H1 (cell line): Measurements from ENCODE around the gene EEF2. TPM values are rescaled to one million over a fixed set of nuclear protein-coding genes. Genes with fewer than 3 reads are reported as not detected.

Source experiments
- CHD7 ChIP-seq: fragments of 300-600 bp; sonication (generic); IDR thresholded peaks from 2 replicates; pipeline ENCODE4 v1.7.1; 2012; ENCODE audit warnings: low read length, moderate library complexity, mild to moderate bottlenecking, inconsistent platforms; ENCODE audit not compliant: insufficient replicate concordance
- CTBP2 ChIP-seq: IDR thresholded peaks from 2 replicates; pipeline ENCODE4 v1.7.0; 2011; ENCODE audit warnings: borderline replicate concordance, mild to moderate bottlenecking, moderate library complexity, mixed read lengths, low read length; ENCODE audit not compliant: insufficient read depth, insufficient read length
- KDM5A ChIP-seq: fragments of 200-600 bp; IDR thresholded peaks from 2 replicates; pipeline ENCODE4 v1.7.1; 2012; ENCODE audit warnings: mild to moderate bottlenecking, low read length, inconsistent platforms, mixed read lengths
- polyA plus RNA-seq, 7 experiments: library from polyadenylated mRNA; depleted of rRNA in 3 of 7; stranded (reverse) in 5 of 7; unstranded in 2 of 7; fragments of >200 nt in 5 of 7; fragments of 200-250 nt in 2 of 7; gene quantifications; 1 replicate in 5 of 7; 2 replicates in 1 of 7; 4 replicates in 1 of 7; pipeline versions ENCODE4 v1.2.1 to v1.2.3, GENCODE V29; 2011 to 2013; ENCODE audit warnings: missing spikeins in 2 of 7, mixed read lengths in 2 of 7
- total RNA-seq: library from RNA; stranded (reverse); fragmentation: NEBNext Ultra II Directional; extraction: Animal tissue kit (Norgen Biotek cat#: 25700); gene quantifications from 2 replicates; pipeline ENCODE4 v1.2.1, GENCODE V29; 2021

Gene EEF2
- total and polyA plus RNA-seq, 2 of the 8 experiments (the other 6 are each of a cell fraction or from before 2014, with no cell fraction given): 1,554 to 3,380 TPM

GRCh38 chr19:3978145-3978544, 7.1 kb downstream of the EEF2 start (continued):
- no peak for TF ChIP-seq CHD7
- TF ChIP-seq KDM5A: no peak
- TF ChIP-seq CTBP2: no peak
- TF ChIP-seq, all 59 proteins: peak for 0
